Stimulated activated naive CD8-positive, alpha-beta T cell treated with anti-CD3 and anti-CD28 coated beads, Interleukin-15, Interleukin-2, amounts not matched to agents 100 U/mL and 50 U/mL, for 24 hours (primary cell): ENCODE measurements around the gene HACD4.

Experiments used
- ATAC-seq: fragments of 150-1000 bp; cut with Tn5 transposase; one replicate; pipeline ENCODE4 v1.10.0; 2021
- DNase-seq: peaks from one replicate; pipeline ENCODE4 v3.0.0; 2021

The HACD4 gene

DNA sequence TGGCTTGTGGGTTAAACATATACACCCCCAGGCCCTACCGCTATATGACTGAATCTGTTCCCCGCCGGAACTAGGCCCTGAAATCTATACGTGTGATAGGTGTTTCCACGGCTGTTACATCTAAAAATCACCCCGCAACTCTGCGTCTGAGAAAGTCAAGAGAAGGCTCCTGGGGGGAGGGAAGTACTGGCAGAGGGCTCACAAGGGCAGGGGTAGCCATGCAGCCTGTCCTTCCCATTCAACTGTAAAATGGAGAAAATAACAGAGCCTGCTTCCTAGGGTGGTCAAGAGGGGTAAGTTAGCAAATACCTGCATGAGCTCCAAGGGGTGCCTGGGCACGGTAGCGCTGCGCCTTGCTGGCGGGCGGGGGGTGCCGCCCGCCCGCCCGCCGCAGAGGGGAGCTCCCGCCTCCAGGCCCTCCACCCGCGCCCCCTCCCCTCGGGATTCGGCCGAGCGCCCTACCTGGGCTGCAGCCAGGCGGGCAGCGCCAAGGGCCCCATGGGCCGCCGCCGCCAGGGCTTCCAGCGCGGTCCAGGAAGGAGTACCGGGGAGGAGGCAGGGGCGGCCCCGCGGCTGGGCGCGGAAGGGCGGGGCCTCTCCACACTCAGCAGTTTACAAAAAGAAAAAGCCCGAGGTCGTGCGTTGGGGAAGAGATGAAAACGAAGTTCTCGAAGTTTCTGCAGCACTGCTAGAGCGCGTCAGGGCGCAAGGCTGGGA is at the start of gene HACD4:
Gene HACD4 (minus strand): TSS at position 550 of the 717 bp plus-strand sequence. CDS start 50 bp downstream, at position 500.
- DNase-seq (peak; percentile 67), ATAC-seq (peak; percentile 77)

- no peak for ATAC-seq
- no peak for DNase-seq
These were observed 49.4 kb upstream of the HACD4 start for GRCh38 chr9:21080793-21081192.

- ATAC-seq = no peak
- no peak for DNase-seq
These were observed 47.3 kb upstream of the HACD4 start for GRCh38 chr9:21078702-21079101.

DNA sequence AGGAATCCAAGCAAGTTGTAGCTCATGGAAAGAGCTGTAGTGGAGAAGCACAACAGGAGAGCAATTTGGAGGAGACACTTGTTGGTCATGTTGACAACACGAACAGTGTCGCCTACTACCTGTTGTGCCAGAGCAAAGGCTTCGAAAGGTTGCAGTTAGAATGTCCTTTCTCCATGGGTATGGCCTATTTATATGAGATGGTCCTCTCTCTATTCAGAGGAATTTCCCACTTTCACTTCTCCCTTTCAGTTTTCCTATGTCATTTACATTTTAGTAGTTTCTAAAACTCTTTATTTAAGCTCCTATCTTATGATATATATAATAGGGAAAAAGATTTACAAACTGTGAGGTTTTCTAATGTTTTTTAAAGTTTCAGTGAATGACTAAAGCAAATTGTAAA is 46.3 kb upstream of the HACD4 start, which contains the start of gene IFNB1:
Gene IFNB1 (minus strand): TSS at position 162 of the 400 bp plus-strand sequence. CDS start 73 bp downstream, at position 89.
- no peak for ATAC-seq
- no peak for DNase-seq

DNA sequence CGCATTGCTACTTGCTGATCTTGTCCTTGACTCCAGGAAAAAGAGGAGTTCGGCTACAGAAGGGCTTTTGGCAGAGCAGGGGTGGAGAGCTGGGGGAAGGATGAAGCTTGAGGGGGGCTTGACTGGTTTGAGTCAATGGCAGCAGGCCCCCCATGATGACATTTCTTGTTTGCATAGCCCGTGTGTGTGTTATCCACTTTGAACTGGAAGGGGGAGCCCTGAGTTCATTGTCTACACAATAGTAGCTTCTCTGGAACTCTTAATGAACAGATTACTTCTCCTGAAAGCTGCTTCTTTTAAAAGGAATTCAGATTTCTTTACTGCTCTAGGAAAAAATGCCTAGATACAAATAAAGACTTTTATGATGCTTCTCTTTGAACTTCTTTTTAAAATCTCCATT is 44.0 kb upstream of the HACD4 start:
- no peak for DNase-seq
- no peak for ATAC-seq

DNA sequence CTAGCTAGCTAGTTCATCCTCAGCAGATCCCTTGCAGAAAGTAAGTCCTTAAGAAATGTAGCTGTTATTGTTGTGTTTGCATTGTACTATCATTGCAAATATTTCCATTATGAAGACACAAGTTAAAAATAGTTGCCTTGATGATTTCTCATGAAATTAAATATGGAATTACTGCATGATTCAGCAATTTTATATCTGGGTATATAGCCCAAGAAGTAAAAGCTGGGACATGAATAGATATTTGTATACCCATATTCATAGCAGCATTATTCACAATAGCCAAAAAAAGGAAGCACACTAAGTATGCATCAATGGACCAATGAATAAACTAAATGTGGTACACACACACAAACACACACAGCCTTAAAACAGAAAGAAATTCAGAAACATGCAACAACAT is 39.5 kb upstream of the HACD4 start:
- ATAC-seq = no peak
- DNase-seq = no peak

GRCh38 chr9:21070171-21070571 is 38.7 kb upstream of the HACD4 start:
- DNase-seq (no peak), ATAC-seq (no peak)

DNA sequence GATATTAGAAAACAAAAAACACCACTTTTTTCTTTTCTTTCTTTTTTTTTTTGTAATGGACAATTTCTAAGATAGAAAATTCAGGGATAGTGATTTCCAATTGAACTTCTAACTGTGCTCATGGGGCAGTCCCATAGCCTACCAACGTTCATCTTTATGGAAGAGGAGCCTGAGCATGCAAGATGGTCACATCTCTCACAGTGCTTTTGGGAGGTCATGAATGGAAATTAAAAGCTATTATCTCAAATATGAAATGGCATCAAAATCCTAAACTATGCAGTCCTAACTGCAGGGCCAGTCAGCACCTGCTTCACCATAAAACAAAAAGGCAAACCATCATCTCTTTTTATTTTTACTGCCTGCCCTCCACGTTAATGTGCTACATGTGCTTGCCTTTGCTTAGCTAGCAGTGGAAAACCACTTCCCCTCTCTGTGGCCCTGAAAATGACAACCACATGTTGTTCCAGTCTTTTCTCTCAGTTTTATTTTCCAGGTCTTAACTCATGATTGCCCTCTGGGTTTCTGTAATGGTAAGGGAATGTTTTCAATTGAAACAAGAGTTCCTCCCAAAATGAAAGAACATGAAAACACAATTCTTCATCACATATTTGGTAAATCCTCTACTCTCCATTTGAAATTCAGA is 29.6 kb upstream of the HACD4 start:
- DNase-seq = no peak
- peak; percentile 49 for ATAC-seq

DNA sequence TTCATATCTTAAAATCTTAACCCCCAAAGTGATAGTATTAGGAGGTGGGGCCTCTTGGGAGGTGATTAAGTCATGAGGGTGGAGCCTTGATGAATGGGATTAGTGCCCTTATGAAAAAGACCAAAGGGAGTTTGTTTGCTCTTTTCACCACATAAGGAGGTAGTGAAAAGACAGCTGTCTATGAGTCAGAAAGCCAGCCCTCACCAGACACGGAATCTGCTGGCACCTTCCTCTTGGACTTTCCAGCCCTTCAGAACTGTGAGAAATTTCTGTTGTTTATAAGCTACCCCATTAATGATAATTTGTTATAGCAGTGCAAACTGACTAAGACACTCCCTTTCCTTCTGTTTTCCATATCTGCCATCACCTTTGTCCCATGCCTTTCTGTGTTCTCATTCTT is 25.5 kb upstream of the HACD4 start:
- ATAC-seq (no peak), DNase-seq (no peak)

DNA sequence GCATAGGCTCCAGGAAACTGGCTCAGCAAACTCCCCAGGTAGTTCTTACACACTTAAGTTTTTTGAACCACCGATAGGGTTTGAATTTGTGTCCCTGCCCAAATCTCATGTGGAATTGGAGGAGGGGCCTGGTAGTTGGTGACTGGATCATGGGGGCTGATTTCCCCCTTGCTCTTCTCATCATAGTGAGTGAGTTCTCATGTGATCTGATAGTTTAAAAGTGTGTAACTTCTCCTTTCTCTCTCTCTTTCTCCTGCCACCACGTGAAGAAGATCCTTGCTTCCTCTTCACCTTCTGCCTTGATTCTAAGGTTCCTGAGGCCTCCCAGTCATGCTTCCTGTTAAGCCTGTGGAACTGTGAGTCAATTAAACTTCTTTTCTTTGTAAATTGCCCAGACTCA is 22.4 kb upstream of the HACD4 start:
- no peak for ATAC-seq
- DNase-seq = no peak

DNA sequence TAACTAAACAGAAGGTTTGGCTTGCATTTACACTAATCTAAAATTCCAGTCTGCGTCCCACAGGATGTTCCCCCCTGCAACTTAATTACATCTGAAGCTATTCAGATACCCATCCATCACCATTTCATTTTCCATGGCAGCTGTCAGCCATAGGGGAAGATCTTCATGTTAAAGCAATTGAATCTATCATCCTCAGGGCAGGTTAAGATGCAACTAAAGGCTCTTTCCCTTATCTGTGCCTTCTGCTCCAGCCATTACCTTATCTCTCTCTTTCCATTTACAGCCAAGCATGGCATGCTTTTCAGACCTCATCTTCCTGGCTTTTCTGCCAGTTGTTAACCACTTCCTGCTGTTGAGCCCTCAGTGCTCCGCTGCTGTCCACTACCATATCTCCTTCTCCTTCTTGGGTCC is 15.8 kb upstream of the HACD4 start:
- no peak for ATAC-seq

DNA sequence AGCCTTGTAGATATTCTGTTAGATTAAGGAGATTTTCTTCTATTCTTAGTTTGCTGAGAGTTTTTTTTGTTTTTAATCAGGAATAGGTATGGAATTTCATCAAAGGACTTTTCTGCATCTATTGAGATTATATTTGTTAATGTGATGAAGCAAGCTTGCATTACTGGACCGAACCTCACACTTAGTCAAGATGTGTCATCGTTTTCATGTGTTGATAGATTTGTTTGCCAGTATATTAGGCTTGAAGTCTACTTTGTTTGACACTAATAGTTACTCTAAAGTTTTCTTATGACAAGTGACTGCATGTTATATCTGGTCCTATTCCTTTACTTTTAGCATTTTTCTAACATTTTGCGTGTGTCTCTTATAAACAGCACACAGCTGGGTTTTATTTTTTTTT is 12.4 kb upstream of the HACD4 start:
- ATAC-seq (no peak), DNase-seq (no peak)

More for the DNA sequence above, 15.8 kb upstream of the HACD4 start:
- no peak for DNase-seq

DNA sequence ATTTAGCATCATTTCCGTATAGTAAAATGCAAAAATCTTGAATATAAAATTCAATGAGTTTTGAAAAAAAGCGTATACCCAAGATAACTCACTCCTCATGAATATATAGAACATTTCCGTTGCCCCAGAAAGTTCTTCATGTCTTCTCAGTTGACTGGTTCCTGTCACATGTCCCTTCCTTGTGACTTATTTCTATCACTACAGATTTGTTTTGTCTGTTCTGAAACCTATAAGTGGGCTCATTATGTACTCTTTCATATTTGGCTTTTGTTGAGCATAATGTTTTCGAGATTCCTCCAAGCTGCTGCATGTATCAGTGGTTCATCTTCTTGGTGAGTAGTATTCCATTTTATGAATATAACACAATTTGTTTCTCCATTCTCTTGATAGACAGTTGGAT is 11.0 kb upstream of the HACD4 start:
- DNase-seq (no peak), ATAC-seq (no peak)

GRCh38 chr9:21039302-21039701 is 7.9 kb upstream of the HACD4 start:
- ATAC-seq (no peak), DNase-seq (no peak)

DNA sequence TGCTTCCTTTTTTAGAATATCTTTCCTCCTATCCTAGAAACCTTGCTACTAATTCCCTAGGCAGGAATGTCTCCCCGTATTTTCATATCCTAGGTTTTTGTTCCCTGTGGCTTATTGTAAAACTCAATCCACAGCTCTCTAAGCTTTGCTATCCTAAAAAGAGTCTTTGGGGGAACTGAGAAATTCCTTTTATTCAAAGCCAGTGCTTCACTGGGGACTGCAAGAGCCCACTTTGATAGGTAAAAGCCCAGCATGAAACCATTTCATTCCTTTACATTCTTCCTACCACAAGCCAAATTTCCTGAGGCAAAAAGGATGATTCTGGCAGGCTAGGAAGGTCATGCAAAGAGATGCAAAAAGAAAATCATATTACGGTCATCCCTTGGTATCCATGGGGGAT is 5.8 kb upstream of the HACD4 start:
- no peak for ATAC-seq
- DNase-seq = no peak

GRCh38 chr9:21031808-21032183 is 356 bp upstream of the HACD4 start:
- ATAC-seq (no peak), DNase-seq (no peak)

DNA sequence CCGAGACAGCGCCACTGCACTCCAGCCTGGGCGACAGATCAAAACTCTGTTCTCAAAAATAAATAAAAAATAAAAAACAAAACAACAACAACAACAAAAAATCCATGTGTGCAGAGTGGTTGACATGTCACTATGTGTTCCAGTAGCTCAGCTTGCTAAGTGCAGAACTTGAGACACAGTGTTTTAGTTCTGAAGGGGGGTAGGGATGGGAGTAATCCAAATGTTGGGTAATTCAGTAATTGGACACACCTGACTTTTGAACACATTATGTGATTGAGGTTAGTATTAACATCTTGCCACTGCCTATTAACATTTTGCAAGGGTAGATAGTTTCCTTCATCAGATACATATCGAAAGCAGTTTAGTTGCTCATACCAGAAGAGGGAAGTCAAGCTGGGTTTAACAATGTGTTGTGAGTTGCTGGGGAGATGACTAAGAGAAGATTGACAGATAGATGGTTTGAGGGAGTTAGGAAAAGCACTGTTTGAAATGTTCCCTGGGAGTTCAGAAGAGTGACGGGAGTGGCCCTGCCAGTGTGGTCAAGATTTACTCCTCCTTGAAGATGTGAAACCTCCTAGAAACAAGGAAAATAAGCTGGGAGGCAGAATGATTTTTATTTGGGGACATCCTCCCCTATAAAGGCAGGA is 928 bp downstream of the HACD4 start:
- ATAC-seq = peak; percentile 87
- peak; percentile 22 for DNase-seq

DNA sequence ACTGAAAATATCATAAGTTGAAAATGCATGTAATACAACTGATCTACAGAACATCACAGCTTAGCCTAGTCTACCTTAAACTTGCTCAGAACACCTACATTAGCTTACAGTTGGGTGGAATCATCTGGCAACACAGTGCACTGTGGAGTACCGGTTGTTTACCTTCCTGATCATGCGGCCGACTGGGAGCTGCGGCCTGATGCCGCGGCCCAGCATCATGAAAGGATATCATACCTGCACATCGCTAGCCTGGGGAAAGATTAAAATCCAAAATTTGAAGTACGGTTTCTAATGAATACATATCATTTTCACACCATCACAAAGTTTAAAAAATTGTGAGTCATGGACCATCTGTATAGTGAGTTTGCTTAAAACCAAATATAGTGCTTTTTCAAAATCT is 1.8 kb downstream of the HACD4 start:
- ATAC-seq = no peak
- no peak for DNase-seq

DNA sequence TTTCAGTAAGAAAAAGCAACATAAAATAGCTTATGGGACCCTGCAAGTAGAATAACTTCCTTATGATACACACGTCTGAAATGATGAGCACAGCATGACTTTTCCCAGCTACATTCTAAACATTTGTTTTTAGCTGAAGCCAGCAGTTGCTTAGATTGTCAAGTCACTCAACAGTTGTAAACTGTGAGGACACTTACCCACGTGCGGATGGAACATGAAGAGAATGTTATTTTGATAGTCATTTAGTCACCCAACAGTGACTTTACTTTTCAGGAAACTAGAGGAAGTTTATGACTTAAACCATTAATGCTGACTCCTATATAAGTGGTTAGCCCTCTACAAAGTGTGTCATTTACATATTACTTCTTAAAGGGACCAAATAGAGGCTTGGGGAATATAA is 3.0 kb downstream of the HACD4 start:
- no peak for ATAC-seq

GRCh38 chr9:21027295-21027694 is 4.1 kb downstream of the HACD4 start:
- ATAC-seq = no peak
- no peak for DNase-seq

More for the DNA sequence above, 3.0 kb downstream of the HACD4 start:
- DNase-seq = no peak

- ATAC-seq (no peak), DNase-seq (no peak)
These were observed 7.6 kb downstream of the HACD4 start for GRCh38 chr9:21023861-21024260.

DNA sequence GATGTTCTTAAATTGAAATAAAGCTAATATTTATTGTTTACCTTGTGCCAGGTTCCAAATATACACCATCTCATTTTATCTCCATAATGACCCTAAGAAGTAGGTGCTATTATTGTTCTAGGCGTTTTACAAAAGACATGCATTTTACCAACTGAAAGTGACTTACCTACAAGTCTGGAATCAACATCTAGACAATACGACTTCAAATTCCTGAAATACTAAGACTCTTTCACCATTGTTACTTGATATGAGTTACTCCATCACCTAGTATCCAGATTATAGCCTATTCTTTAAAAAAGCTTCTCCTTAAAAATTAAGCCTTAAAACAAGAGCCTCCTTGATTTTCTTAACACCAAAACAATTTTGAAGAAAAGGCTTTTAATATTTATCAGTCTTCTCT is 13.3 kb downstream of the HACD4 start:
- ATAC-seq (no peak), DNase-seq (no peak)

DNA sequence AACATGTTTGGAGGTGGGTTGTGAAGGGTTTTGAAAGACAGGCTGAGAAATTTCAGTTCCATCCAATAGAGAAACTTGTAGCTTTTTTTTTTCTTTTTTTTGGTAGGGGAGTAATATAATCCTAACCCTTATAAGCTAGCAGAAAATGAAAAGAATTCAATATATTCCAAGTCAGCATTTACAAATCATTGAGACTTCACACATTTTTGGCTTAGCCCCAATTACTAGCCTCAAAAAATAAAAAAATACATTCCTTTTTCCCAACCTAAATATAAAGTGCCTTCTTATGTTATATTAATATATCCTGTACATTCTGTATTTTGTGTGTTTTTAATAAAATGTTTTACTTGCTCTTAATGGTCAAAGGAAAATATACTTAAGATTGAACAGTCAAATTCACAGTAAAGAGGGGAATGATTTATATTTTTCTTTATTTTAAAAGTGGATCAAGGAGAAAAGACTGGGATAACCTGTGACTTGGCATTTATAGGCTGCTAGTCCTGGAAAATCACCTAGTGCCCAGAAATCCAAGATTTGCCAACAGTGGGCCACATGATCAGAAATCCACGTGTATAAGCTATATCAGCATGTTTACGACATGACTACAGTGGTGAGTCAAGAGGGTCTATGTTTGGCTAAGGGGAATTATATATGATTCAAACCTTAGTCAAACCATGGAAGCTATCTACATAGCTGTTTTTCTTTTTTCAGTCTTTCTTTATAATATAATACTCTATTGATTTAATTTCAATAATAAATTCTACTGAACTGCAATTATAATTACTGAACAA is 14.5 kb downstream of the HACD4 start:
- ATAC-seq (no peak), DNase-seq (no peak)
